B cell (primary cell): ENCODE measurements around the gene CBLN3. TPM values are rescaled to one million over a fixed set of nuclear protein-coding genes. Genes with fewer than 3 reads are reported as not detected.

Source experiments
- ATAC-seq: fragments of 200-7000 bp; cut with Tn5 transposase; one replicate; pipeline ENCODE4 v1.10.0; 2021; ENCODE audit warnings: low read depth, mild to moderate bottlenecking, moderate number of reproducible peaks, moderate library complexity
- CTCF ChIA-PET: fragments of 350-600 bp; sonication (Branson Sonifier 250); formaldehyde crosslinking; loops from one replicate; lab custom pipeline; 2021; ENCODE audit warnings: antibody characterized with exemption, inconsistent platforms; lab: Charles Lee
- POLR2A ChIA-PET: fragments of 350-600 bp; sonication (Branson Sonifier 250); formaldehyde crosslinking; loops from one replicate; lab custom pipeline; 2021; ENCODE audit warnings: antibody characterized with exemption; lab: Charles Lee
- DNase-seq: peaks from one replicate; pipeline ENCODE4 v3.0.0; 2013
- H2AFZ ChIP-seq: 2 replicates; pipeline ENCODE4 v1.6.1; 2012; ENCODE audit warnings: mild to moderate bottlenecking, low read depth, low read length; ENCODE audit not compliant: insufficient read depth, poor library complexity, severe bottlenecking
- H3K27ac ChIP-seq, 2 donors: 1 replicate in 1 of 2; 2 replicates in 1 of 2; pipeline ENCODE4 v1.5.1; 2012 to 2013; ENCODE audit warnings: low read length in 2 of 2, mild to moderate bottlenecking in 2 of 2, moderate library complexity in 1 of 2
- H3K27me3 ChIP-seq, 4 experiments: fragments of 200-600 bp in 1 of 4; sonication (generic) in 1 of 4; replicated peaks in 1 of 4; 1 replicate in 2 of 4; 2 replicates in 2 of 4; pipeline versions ENCODE4 v1.6.1 to v1.7.0; 2013 to 2016; ENCODE audit warnings: low read length in 3 of 4, mild to moderate bottlenecking in 2 of 4, mixed read lengths in 1 of 4, moderate library complexity in 1 of 4; ENCODE audit not compliant: insufficient read depth in 4 of 4, control insufficient read depth in 3 of 4; ENCODE audit errors: control extremely low read depth in 1 of 4
- H3K36me3 ChIP-seq, 2 experiments: replicated peaks in 1 of 2; 1 replicate in 1 of 2; 2 replicates in 1 of 2; pipeline versions ENCODE4 v1.6.1 to v1.7.1; 2013; ENCODE audit warnings: low read length in 1 of 2; ENCODE audit not compliant: insufficient read depth in 2 of 2, control insufficient read depth in 1 of 2; ENCODE audit errors: control extremely low read depth in 1 of 2, extremely low read depth in 1 of 2
- H3K4me1 ChIP-seq, 2 donors: fragments of 200-600 bp in 1 of 2; sonication (generic) in 1 of 2; 1 replicate in 1 of 2; 2 replicates in 1 of 2; pipeline versions ENCODE4 v1.5.1 to v1.6.1; 2013 to 2017; ENCODE audit warnings: low read length in 2 of 2; ENCODE audit not compliant: control insufficient read depth in 2 of 2, insufficient read depth in 2 of 2
- H3K4me2 ChIP-seq: replicated peaks from 2 replicates; pipeline ENCODE3; 2012; ENCODE audit warnings: mild to moderate bottlenecking, low read depth, low read length; ENCODE audit not compliant: poor library complexity, severe bottlenecking
- H3K4me3 ChIP-seq, 5 experiments: fragments of 200-600 bp in 1 of 5; sonication (generic) in 1 of 5; 1 replicate in 3 of 5; 2 replicates in 2 of 5; pipeline versions ENCODE4 v1.5.1 to v1.7.0; 2011 to 2016; ENCODE audit warnings: low read length in 4 of 5, mild to moderate bottlenecking in 4 of 5, low read depth in 2 of 5, control low read depth in 1 of 5, moderate library complexity in 1 of 5; ENCODE audit not compliant: insufficient read depth in 1 of 5; ENCODE audit errors: control extremely low read depth in 1 of 5, extremely low read depth in 1 of 5
- H3K79me2 ChIP-seq: fragments of 200-600 bp; sonication (generic); one replicate; pipeline ENCODE4 v1.6.0; 2016; ENCODE audit warnings: low read length; ENCODE audit not compliant: control insufficient read depth, insufficient read depth
- H3K9ac ChIP-seq: fragments of 200-600 bp; sonication (generic); 2 replicates; pipeline ENCODE4 v1.6.1; 2017; ENCODE audit warnings: mild to moderate bottlenecking, low read length, moderate library complexity
- H3K9me3 ChIP-seq, 3 donors: one replicate each; pipeline versions ENCODE4 v1.6.1 to v1.7.1; 2013; ENCODE audit warnings: low read length in 2 of 3; ENCODE audit not compliant: control insufficient read depth in 2 of 3, insufficient read depth in 1 of 3; ENCODE audit errors: control extremely low read depth in 1 of 3
- H4K20me1 ChIP-seq: 2 replicates; pipeline ENCODE4 v1.6.0; 2012; ENCODE audit warnings: mild to moderate bottlenecking, low read length; ENCODE audit not compliant: insufficient read depth, control insufficient read depth, poor library complexity, severe bottlenecking
- H3K27ac Mint-ChIP-seq: one replicate; pipeline ENCODE4 v1.8.0; 2021; ENCODE audit warnings: mixed read lengths
- H3K27me3 Mint-ChIP-seq: one replicate; pipeline ENCODE4 v1.8.0; 2021; ENCODE audit warnings: mixed read lengths
- H3K4me1 Mint-ChIP-seq: one replicate; pipeline ENCODE4 v1.8.0; 2021; ENCODE audit warnings: mixed read lengths
- H3K4me3 Mint-ChIP-seq: one replicate; pipeline ENCODE4 v1.8.0; 2021; ENCODE audit warnings: mixed read lengths
- H3K9me3 Mint-ChIP-seq: one replicate; pipeline ENCODE4 v1.8.0; 2022; ENCODE audit warnings: mixed read lengths; ENCODE audit not compliant: insufficient read depth
- CTCF ChIP-seq: fragments of 200-600 bp; IDR thresholded peaks from one replicate; pipeline ENCODE4 v1.8.0; 2022; ENCODE audit warnings: antibody characterized with exemption, mild to moderate bottlenecking
- EZH2 ChIP-seq: IDR thresholded peaks from 2 replicates; pipeline ENCODE4 v1.6.1; 2012; ENCODE audit warnings: borderline replicate concordance, low read depth, mild to moderate bottlenecking, moderate library complexity, low read length; ENCODE audit not compliant: insufficient read depth, poor library complexity, severe bottlenecking
- WGBS: methylation state at CpG from one replicate; pipeline ENCODE4 v1.1.5; 2013; ENCODE audit warnings: missing lambda C conversion rate; ENCODE audit not compliant: insufficient coverage; 5-methylcytosine and 5-hydroxymethylcytosine counted together
- intact Hi-C: fragments of 100-400 bp; cut with micrococcal nuclease; formaldehyde crosslinking; loops from one replicate; pipeline ENCODE4 v1.10.0; 2022
- polyA plus RNA-seq: library from polyadenylated mRNA; depleted of rRNA; stranded (reverse); fragments of >200 nt; gene quantifications from 2 replicates; pipeline ENCODE4 v1.2.3, GENCODE V29; 2012
- total RNA-seq, 2 donors: library from RNA; stranded (reverse); fragments of 120-200 nt in 1 of 2; gene quantifications; 1 replicate in 1 of 2; 2 replicates in 1 of 2; pipeline versions ENCODE4 v1.2.3 to v1.2.4, GENCODE V29; 2013 to 2022

CBLN3 gene
- total and polyA plus RNA-seq, 2 donors (not counting 1 experiment from before 2014, with no cell fraction given), result 35.0 to 134 TPM

GRCh38 chr14:24422261-24422660 lies 7.2 kb downstream of the CBLN3 start:
- 5% methylated on average over 4 of the region's 4 CpGs for WGBS

More at GRCh38 chr14:24422261-24422660, 7.2 kb downstream of the CBLN3 start:
- Mint-ChIP-seq H3K27me3 (peaks cover 21% of the 10 kb centered on the region), H3K4me1 (peaks cover 2% of the 10 kb centered on the region), H3K4me3 (no peak overlapping the region), H3K9me3 (no peaks in the 10 kb centered on the region), H3K27ac (no peak overlapping the region)
- H3K9me3 ChIP-seq, result no peaks in the 10 kb centered on the region
- CTCF ChIA-PET, result interaction anchor here (1.1 to 17.4 kb wide), 5 partner anchors 9 to 88 kb away, joined by 3 to 650 read pairs (median 13); partner anchors contain the start of genes ADCY4 and RIPK3
- peaks cover 7 to 12% of the 10 kb centered on the region in 2 donors for H3K4me1 ChIP-seq
- no peak overlapping the region for H3K27ac ChIP-seq
- DNase-seq (no peak), ATAC-seq (no peak)
- H3K27me3 ChIP-seq, result peaks cover 0 to 28% (median 7%) of the 10 kb centered on the region in 4 experiments
- no peak overlapping the region for H3K9ac ChIP-seq
- H4K20me1 ChIP-seq, result no peaks in the 10 kb centered on the region
- POLR2A ChIA-PET, result no interaction called here
- no peak overlapping the region for H3K4me3 ChIP-seq
- peak overlapping the region; percentile 40 for H2AFZ ChIP-seq
- no peaks in the 10 kb centered on the region for H3K36me3 ChIP-seq
- TF ChIP-seq EZH2 (no peak), CTCF (no peak)
- no peaks in the 10 kb centered on the region for H3K79me2 ChIP-seq
- no peak overlapping the region for H3K4me2 ChIP-seq
- intact Hi-C loops, result no loop called here
